Effector CD4-positive, alpha-beta T cell (primary cell): ENCODE data around the gene KRT1.

ENCODE experiments used
- DNase-seq: peaks from one replicate; pipeline ENCODE4 v3.0.0-alpha.2; 2020

Gene KRT1

GRCh38 chr12:52698651-52699340, 18.6 kb upstream of the KRT1 start:
- no peak for DNase-seq

- no peak for DNase-seq
Measured at GRCh38 chr12:52697058-52697582, 16.9 kb upstream of the KRT1 start.

- DNase-seq: no peak
Measured at GRCh38 chr12:52696588-52696987, 16.4 kb upstream of the KRT1 start.

- no peak for DNase-seq
Measured at GRCh38 chr12:52695039-52695438, 14.8 kb upstream of the KRT1 start.

DNA sequence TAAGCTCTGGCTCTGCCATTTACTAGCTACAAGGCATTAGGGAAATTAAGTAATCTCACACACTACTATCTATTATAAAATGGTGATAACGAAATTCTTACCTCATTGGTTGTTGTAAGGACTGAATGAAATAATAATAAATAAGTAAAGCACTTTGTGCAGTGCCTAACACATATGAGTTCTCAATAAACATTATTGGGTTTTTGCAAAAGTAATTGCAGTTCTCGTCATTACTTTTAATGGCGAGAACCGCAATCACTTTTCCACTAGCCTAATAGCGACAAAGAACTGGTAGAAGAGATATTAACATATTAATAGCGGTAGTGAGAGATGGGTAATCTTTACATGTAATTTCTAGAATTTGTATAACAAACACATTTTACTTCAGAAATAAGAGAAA, 13.9 kb upstream of the KRT1 start:
- DNase-seq: no peak

DNA sequence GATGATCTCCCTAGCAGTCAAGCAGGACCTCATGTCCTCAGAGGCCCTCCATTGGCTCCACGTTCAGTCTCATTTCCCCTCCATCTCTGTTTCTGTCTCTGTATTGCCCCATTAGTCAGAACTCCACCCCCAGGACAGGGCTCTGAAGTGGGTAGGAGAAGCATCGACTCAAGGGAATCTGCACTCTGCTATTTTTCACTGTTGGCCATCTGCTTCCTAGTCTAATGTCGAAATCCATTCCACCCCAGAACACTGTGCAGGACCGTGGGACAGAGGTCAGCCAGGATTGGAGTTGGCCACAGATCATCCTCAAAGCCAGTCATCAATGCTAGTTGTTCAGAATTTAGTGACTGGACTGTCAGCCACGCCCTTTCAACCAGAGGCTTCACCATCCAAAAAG, 13.1 kb upstream of the KRT1 start:
- DNase-seq: no peak

DNA sequence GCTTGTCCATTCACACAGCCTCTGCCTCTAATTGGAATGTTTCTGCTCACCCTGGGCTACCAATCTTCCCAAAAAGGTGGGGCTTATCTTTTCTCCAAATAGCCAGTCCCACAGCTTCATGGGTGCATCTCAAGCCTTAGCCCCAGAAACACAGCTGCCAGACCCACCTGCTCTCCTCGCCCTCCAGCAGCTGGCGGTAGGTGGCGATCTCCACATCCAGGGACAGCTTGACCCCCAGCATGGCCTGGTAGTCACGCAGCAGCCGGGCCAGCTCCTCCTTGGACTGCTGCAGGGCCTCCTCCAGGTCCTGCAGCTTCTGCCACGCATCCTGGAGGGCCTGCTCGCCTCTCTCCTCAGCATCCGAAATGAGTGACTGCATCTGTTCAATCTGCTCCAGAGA, 12.0 kb upstream of the KRT1 start:
- no peak for DNase-seq

- no peak for DNase-seq
Measured at GRCh38 chr12:52691841-52692150, 11.6 kb upstream of the KRT1 start.

GRCh38 chr12:52691076-52691840, 11.1 kb upstream of the KRT1 start:
- DNase-seq: peak; percentile 33

GRCh38 chr12:52690351-52691075, 10.3 kb upstream of the KRT1 start:
- no peak for DNase-seq

DNA sequence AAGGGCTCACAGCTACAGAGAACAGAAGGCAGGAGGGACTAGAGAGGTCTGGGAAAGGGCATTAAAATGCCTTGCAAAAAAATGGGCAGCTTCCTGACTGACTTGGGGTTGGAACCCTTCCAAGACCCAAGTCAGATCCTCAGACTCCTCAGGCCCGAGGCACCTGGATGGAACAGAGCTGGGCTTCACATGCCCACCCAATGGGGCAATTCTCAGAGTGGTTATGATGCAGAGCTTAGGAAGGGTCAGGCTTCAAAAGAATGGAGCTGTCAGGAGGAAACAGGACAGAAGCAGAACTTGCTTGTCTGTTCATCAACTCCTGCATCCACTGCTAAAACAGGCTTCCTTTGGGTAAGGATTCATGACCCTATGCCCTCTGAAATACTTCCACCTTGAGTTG, 9.7 kb upstream of the KRT1 start:
- no peak for DNase-seq

DNA sequence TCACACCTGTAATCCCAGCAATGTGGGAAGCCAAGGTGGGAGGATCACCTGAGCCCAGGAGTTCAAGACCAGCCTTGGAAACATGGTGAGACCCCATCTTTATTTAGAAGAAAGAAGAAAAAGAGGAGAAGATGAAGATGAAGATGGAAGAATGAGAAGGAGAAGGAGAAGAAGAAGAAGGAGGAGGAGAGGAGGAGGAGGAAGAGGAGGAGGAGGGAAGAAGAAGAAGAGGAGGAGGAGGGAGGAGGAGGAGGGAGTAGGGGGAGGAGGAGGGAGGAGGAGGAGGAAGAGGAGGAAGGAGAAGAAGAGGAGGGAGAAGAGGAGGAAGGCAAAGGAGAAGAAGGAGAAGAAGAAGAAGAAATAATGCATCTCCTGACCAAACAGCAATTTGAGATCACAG, 9.0 kb upstream of the KRT1 start:
- no peak for DNase-seq

DNA sequence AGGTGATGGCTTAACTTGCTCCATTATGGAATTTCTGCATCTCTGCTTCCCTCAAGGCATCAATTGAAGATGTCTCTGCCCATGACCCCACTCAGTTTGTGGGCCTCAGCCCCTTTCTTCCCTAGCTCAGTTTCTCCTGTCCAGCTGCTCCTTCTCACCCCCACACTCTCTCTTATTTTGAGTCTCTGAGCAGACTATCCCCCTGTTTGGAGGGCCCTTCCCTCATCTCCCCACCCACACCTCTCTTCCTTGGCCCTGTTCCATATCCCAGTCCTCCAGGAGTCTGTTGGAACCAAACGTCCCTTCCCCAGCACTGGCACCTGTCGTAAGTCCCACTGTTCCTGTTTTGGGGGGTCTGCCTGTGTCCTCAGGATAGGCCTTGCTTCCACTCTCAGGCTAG, 8.3 kb upstream of the KRT1 start:
- DNase-seq: no peak

- DNase-seq: no peak
Measured at GRCh38 chr12:52687497-52688385, 7.5 kb upstream of the KRT1 start.

DNA sequence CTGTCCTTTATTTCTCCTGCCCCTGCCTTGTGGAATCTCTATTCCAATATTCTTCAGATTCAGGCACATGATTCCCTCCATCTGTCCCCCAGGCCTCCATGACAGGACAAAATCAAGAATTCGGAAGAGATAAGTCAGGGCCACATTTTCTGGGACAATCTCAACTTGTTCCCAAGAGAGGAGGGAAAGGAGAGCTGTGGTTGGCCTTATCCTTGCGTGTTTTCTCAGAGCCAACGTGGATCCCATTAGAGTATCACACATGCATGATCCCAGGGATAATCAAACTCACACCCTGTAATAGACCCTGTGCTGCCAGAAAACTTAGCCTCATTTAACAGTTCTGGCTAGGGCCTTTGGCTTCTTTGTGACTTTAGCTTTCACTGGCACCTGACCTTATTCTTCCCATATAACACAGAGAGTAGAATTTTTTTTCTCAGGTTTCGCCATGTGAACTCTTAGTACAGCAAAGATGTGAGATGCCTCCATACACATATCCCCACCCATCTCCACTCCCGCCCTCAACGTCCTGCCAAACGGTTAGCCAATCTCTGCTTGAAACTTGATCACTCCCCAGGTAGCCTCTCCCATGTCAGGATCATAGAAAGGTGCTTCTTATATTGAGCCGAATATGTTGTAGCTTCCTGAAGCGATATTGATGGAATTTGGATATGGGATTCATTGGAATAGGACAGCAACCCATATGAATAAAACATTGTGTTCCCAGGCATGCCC, 6.7 kb upstream of the KRT1 start:
- no peak for DNase-seq

DNA sequence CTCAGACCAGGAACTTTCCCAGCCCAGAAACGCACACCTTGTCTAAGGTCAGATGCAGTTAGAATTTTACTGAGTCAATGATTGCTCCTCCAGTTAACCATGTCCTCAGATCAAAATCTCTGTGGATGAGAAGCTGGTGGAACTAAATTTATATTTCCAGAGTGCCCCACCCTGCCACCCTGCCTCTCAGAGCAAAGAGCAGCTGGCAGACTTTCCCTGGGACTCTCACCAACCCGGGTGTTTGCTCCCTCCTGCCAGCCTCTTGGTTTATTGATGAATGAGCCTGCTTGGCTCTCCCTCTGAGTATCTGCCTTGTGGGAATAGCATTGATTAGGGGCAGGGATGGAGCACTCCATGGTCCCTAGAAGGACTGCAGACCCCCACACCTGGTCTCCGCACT, 5.9 kb upstream of the KRT1 start:
- DNase-seq: no peak

DNA sequence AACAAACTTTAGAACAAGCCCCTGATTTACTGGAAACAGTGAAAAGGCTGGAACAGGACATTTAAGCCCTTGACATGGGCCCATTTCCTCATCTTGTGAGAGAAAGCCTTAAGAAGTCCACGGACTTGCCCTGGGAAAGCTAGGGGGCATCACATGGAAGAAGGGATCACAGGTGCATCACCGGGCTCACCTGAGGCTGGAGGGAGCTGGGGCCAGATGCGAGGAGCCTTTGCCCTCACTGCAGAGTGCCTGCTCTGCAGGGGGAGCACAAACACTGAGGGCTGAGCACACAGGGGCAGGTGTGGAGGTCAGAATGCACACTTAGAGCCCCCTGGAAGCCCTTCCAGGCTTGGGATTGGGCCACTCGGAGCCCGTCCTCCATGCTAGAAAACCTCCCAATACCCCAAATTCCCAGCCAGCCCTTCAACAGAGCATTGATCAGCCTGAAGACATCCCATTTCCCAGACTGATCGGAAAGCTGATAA, 5.2 kb upstream of the KRT1 start:
- DNase-seq: no peak

GRCh38 chr12:52684431-52684830, 4.2 kb upstream of the KRT1 start:
- DNase-seq: no peak

DNA sequence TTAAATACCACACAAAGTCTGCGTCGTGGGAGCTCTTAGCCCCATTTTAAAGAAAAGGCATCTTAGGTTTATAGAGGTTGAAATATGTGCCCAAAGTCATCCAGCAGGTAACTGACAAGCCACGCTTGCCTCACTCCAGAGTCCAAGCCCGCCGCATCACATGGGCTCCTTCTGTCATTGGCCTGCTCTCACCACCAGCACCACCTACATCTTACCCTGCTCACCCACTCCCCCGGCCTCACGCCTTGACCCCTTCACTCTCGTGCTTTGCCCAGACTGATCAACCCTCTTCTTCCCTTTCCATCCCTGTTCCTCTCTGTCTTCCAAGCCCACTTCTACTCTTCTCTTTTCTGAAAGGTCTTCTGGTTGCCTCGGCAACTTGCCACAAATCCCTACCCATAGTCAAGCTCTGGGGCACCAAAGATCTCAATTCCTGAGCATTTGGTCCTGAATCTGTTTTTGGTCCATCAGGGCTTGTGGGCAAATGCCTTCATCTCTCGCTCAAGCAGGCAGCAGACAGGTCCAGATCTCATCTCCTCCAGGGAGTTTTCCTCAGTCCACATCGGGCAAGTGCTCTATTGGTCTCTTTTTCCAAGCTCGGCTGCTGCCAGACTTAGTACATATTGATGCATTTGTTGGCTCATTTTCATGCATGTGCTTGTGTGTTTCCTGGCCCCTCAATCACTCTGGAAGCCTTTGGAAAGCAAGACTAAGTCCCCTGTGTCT, 3.5 kb upstream of the KRT1 start:
- no peak for DNase-seq

- DNase-seq: no peak
Measured at GRCh38 chr12:52682938-52683574, 2.8 kb upstream of the KRT1 start.

- DNase-seq: no peak
Measured at GRCh38 chr12:52682381-52682660, 2.1 kb upstream of the KRT1 start.
